Neural cell (in vitro differentiated cells): ENCODE measurements around the gene COL6A2.

Experiments used
- CTCF ChIP-seq: fragments of 450-650 bp; IDR thresholded peaks from 2 replicates; pipeline ENCODE4 v1.5.1; 2014; ENCODE audit warnings: antibody characterized with exemption, mild to moderate bottlenecking, moderate library complexity; ENCODE audit not compliant: poor library complexity, severe bottlenecking
- RAD21 ChIP-seq: fragments of 450-650 bp; conservative IDR thresholded peaks from 2 replicates; pipeline ENCODE4 v1.6.1; 2014; ENCODE audit warnings: antibody characterized with exemption, mild to moderate bottlenecking, moderate library complexity

- TF ChIP-seq RAD21 (no peak), CTCF (no peak)
These were observed 19.5 kb upstream of the COL6A2 start for GRCh38 chr21:46078322-46078977.
